CD4-positive, alpha-beta T cell treated with Interleukin-17A for 1 hour (primary cell): ENCODE data around the gene ZNF185.

Experiments used
- DNase-seq: peaks from one replicate; pipeline ENCODE4 v3.0.0-alpha.2; 2020

The ZNF185 gene

DNA sequence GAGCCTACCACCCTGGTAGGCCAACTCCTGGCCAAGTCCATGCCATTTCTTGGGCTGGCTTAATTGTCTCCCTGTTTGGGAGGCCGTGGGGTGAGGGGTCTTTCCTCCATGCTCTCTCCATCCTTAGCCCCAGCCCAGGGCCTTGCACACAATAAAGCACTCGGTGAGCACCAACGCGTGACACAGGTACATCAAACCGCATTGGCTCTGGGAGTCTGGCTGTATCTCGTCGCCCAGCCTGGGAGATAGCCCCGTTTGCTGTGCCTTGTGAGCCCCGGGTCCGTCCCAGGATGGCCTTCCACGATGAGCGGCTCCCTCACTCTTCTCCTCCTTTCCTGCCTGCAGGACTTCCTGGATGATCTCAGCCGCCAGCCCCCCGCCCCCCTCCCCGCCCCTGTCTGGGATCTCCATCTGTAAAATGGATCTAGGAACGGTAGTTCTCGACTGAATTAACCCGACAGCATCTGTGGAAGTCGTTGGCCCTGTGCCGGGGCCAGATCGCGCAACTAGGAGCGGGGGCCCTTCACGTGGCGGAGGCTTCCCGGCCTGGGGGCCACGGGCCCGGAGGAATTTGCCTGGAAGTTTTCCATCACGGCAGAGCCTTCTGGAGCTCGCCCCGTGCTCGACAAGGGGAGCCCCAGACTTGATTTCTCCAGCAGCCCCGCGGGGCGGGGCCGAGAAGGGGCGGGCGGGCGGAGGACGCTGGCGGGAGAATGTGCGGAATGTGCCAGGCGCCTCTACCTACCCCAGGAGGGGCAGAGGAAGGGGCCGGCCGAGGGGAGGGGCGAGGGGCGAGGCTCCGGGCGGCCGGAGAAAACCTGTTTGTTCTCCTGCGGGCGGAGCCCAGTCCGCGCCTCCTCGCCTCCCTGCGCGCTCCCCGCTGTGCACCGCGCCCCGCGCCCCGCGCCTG is at the start of gene ZNF185:
ZNF185 (plus strand) TSS at position 846 of the 910 bp plus-strand sequence. CDS start 16,423 bp downstream, outside the sequence.
- DNase-seq, result no peak

DNA sequence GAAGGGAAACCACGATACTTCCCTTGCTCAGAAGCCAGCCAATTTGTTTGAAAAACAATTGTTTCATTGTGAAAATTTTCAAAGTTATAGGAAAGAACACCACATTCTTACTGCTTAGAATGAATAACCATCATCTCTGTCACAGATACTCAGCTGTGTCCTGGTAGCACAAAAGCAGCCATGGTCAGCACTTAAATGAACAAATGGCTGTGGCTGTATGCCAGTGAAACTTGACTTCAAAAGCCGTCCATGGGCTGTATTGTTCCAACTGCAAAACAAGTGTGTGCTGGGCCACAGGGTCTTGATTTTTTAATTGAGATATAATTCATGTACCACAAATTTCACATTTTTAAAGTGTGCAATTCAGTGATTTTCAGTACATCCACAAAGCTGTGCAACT is 47.4 kb upstream of the ZNF185 start:
- DNase-seq, result no peak

- no peak for DNase-seq
These were observed 43.9 kb upstream of the ZNF185 start for GRCh38 chrX:152853986-152854385.

- no peak for DNase-seq
These were observed 36.8 kb upstream of the ZNF185 start for GRCh38 chrX:152861116-152861515.

DNA sequence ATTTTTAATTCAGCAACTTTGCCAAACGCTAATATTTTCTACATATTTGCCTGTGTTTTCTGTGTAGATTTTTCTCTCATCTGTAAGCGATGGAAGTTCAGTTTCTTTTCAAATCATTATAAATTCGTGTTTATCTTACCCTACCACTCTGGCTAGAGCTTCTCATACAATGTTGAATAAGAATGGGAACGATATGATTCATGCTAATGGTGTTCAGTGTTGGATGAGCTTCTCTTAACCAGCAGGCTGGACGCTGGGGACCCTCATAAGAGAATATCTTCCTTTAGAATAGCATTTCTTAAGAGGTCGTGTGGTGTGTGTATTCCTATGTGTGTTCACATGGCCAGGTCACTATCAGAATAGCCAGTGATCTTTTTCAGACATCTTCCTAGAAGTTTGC is 36.0 kb upstream of the ZNF185 start:
- no peak for DNase-seq

DNA sequence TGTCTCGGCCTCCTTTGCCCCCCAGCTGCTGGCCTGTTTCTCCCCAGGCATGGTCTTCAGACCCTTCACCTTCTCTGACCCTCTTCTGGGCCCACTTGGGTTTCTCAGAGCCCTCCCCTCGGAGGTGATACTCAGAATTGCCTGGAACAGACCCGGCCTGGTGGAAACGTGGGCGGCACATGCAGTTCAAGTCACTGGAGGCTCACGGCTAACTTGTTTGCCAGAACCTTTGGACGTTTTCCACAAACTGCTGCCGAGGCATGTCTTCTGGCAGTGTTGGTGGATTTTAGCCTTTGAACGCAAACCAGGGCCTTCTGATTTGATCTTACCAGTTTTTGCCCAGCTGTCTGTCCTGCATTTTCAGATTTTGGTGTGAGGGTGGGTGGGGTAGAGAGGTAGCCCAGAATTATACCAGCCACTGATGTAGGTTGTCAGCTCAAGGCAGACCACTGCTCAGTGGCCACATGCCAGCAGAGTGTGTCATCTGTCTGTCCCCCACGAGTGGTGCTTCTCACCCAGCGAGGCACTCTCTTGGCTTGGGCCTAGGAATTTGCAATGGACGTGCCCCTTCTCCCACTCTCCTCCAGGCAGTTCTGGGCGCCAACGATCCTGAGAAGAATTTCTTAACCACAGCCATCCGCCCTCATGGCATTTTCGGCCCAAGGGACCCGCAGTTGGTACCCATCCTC is 32.5 kb upstream of the ZNF185 start:
- DNase-seq, result no peak

DNA sequence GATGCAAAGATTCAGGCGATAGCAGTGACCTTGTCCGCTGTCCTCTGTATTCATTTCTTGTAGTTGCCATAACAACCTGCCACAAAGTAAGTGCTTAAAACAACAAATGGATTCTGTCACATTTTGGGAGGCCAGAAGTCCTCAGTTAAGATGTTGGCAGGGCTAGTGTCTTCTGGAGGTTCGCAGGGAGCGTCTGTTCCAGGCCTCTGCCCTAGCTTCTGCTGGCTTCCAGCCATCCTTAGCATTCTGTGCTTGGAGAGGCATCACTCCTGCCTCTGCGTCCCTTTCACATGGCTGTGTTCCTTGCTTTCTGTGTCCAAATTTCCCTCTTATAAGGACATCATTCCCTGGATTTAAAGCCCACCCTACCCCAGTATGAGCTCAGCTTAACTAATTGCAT is 31.5 kb upstream of the ZNF185 start:
- no peak for DNase-seq

DNA sequence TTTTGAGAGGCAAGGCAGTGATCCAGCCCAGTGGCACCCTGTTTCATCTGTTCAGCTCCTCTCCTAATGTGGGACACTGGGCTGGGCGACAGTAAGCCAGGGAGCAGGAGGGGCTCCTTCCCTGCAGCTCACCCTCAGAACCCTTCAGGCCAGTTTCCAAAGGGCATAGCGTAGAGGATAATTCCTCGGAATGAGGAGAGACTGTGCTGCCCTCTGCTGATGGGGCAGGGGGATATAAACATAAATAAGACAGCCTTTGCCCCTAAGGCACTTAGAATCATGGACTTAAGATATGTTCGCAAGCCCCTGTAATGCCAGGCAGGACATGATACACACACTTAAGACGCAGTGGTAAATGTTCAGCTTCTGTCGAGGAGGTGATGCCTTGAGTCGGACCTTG is 27.9 kb upstream of the ZNF185 start:
- DNase-seq, result no peak

- DNase-seq, result no peak
These were observed 26.6 kb upstream of the ZNF185 start for GRCh38 chrX:152871260-152871659.

DNA sequence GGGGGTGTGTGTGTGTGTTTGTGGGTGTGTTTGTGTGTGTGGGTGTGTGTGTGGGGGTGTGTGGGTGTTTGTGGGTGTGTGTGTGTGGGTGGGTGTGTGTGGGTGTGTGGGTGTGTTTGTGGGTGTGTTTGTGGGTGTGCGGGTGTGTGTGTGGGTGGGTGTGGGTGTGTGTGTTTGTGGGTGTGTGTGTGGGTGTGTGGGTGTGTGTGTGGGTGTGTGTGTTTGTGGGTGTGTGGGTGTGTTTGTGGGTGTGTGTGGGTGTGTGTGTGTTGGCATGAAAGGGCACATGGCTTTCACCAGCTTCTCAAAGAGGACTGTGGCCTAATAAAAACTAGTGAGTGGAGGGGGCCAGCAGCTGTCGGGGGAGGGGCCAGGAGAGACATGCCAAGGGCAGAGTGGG is 25.3 kb upstream of the ZNF185 start:
- DNase-seq, result no peak

GRCh38 chrX:152873361-152873760 is 24.5 kb upstream of the ZNF185 start:
- no peak for DNase-seq

DNA sequence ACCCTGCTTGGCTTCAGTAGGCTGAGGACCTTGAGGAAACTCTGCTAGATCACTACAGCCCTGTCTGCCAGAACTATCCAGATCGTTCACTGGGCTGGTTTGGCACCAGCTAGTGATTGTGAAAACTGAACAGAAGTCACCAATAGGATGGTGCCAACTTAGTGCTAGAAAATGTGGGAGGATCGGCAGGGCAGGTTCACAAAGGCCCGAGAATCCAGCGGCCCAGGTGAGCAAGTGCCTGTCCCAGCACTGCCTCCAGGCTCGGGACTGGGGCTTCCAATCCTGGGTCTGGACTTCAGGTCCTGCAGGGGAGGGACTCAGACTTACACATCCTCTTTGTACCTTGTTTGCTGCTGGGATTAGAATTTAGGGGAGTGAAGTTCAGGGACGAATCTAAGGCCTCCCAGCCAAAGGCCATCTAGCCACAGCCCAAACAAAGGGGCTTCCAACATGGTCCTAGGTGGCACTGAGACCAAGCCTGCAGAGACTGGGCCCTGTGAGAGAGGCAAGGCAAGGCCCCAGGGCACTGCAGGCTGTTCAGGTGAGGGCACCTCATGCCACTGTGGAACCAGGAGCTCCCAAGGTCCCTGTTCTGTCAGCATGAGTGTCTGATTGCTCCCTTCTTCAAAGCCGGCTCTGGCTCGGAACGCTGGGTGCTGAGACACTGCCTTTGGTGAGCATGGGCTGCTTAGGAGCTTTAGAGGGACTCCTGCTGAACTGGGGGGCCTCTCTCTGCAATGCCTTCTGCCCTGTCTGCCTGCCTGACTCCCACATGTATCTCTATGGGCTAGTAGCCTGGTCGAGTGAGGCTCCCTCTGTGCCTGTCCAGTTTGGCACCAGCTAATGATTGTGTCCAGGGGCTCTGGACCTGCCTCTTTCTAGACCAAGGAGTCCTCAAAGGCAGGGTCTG is 20.7 kb upstream of the ZNF185 start:
- no peak for DNase-seq

GRCh38 chrX:152878976-152879755 is 18.7 kb upstream of the ZNF185 start:
- DNase-seq, result no peak

- DNase-seq, result no peak
These were observed 16.6 kb upstream of the ZNF185 start for GRCh38 chrX:152881289-152881688.

DNA sequence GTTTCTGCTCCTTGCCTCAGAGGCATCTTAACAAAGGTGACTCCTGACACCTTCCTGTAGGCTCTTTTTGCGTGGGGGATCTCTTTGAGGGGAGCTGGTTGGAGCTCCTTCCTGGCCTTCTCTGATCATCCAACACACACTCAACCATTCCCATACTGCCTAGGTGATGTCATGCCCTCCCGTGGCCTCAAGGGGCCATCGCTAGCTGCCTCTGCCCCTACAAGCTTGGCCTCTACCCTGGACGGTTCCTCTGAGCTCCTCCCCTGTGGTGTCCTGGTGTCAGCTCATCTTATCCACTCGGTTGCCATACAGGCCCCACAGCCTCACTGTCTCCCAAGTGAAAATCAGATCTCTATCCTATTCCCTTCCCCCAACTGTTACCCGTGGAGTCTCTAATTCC is 13.7 kb upstream of the ZNF185 start:
- DNase-seq, result no peak

- DNase-seq, result no peak
These were observed 11.2 kb upstream of the ZNF185 start for GRCh38 chrX:152886716-152887115.

- no peak for DNase-seq
These were observed 5.4 kb upstream of the ZNF185 start for GRCh38 chrX:152892499-152892898.

GRCh38 chrX:152892999-152893891 is 4.6 kb upstream of the ZNF185 start:
- no peak for DNase-seq

DNA sequence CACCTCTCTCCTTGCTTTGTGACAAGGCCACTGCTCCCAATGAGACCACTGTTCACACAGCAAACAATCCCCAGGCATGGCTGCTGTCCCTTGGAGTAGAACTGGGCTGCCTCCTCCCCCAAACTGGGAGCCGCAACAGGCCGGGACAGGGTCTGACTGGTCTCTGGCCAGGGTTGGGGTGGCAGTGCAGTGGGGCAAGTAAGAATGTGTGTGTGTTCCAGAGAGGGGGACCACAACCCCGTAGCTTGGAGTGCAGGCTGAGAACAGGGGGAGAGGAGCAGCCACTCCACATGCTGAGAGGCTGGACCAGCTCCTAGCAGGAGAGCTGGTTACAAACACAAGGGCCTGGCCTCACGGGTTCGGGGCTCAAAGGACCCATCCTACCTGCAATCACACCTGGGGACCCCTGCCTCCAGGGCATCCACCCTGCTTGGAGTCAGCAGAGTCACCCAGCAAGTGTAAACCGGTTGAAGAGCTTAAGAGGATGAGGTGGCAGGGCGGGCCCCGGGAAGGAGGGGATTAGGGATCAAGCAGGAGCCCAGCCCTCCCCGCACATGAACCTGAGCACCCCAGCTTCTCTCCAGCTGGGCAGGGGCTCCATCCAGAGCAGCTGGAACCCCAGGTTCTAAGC is 3.8 kb upstream of the ZNF185 start:
- no peak for DNase-seq

GRCh38 chrX:152895121-152895520 is 2.7 kb upstream of the ZNF185 start:
- DNase-seq, result no peak
